K562 (cell line): Measurements from ENCODE around the gene NTPCR. TPM values are rescaled to one million over a fixed set of nuclear protein-coding genes. Genes with fewer than 3 reads are reported as not detected.

Experiments used
- ATAC-seq: fragments of 200-7000 bp; cut with Tn5 transposase; 3 replicates; pipeline ENCODE4 v1.9.1; 2020; ENCODE audit warnings: moderate library complexity
- BruUV-seq: library from RNA; stranded (reverse); fragments of 400-500 nt; replicated peaks from 2 replicates; lab custom pipeline; 2021; lab: Mats Ljungman, UMichigan
- CTCF ChIA-PET: fragments of 300-600 bp; formaldehyde crosslinking; extraction: SDS; loops from one replicate; lab custom pipeline; 2021; ENCODE audit warnings: low intra/inter-chr PET ratio; lab: Yijun Ruan, JAX
- POLR2A ChIA-PET: fragments of 300-600, 350-650 bp; sonication (Branson Sonifier 250); formaldehyde crosslinking; extraction: SDS; loops from one replicate; lab custom pipeline; 2021; ENCODE audit warnings: antibody characterized with exemption, inconsistent platforms; lab: Yijun Ruan, JAX
- DNase-seq, 4 experiments: peaks; one replicate each; pipeline versions ENCODE4 v3.0.0 to v3.0.0-alpha.2; 2011 to 2018; ENCODE audit warnings: low spot score in 3 of 4, mixed read lengths in 3 of 4; ENCODE audit errors: extremely low read depth in 1 of 4
- FAIRE-seq: peaks from 2 replicates; lab custom pipeline; 2011; peaks lifted over from hg19 to GRCh38; lab: Jason Lieb, UNC
- H2AFZ ChIP-seq: 2 replicates; pipeline ENCODE4 v1.6.0; 2011; ENCODE audit warnings: low read depth, low read length, control low read depth, inconsistent platforms
- H3K27ac ChIP-seq: fragments of 200-600 bp; 3 replicates; pipeline ENCODE4 v1.8.0; 2011; ENCODE audit warnings: low read depth, mild to moderate bottlenecking, control low read depth, inconsistent platforms, low read length, moderate library complexity, mixed read lengths; ENCODE audit errors: extremely low read depth
- H3K27me3 ChIP-seq, 2 experiments: fragments of 300-600 bp in 1 of 2; 2 replicates in 1 of 2; 3 replicates in 1 of 2; pipeline versions ENCODE4 v1.6.0 to v1.8.0; 2011; ENCODE audit warnings: inconsistent platforms in 2 of 2, low read length in 2 of 2, mild to moderate bottlenecking in 1 of 2, mixed read lengths in 1 of 2, moderate library complexity in 1 of 2; ENCODE audit not compliant: control insufficient read depth in 2 of 2, insufficient read depth in 2 of 2
- H3K36me3 ChIP-seq: fragments of 300-600 bp; 3 replicates; pipeline ENCODE4 v1.8.0; 2011; ENCODE audit warnings: mild to moderate bottlenecking, low read length, inconsistent platforms; ENCODE audit not compliant: control insufficient read depth, insufficient read depth
- H3K4me1 ChIP-seq, 2 experiments: fragments of 200-600 bp in 1 of 2; replicated peaks in 1 of 2; 2 replicates in 1 of 2; 3 replicates in 1 of 2; pipeline versions ENCODE4 v1.5.1 to v1.8.0; 2011; ENCODE audit warnings: inconsistent platforms in 2 of 2, low read length in 2 of 2, mild to moderate bottlenecking in 1 of 2, mixed read lengths in 1 of 2, moderate library complexity in 1 of 2; ENCODE audit not compliant: control insufficient read depth in 2 of 2, insufficient read depth in 2 of 2
- H3K4me2 ChIP-seq: 2 replicates; pipeline ENCODE4 v1.6.1; 2011; ENCODE audit warnings: low read length, control low read depth, inconsistent platforms, mixed read lengths; ENCODE audit not compliant: insufficient read depth
- H3K4me3 ChIP-seq: fragments of 200-600 bp; sonication (generic), shearing (Covaris generic); 2 replicates; pipeline ENCODE4 v1.5.1; 2016; ENCODE audit warnings: control low read depth, inconsistent platforms
- H3K79me2 ChIP-seq: fragments of 200-600 bp; 3 replicates; pipeline ENCODE4 v1.8.0; 2011; ENCODE audit warnings: low read length, inconsistent platforms; ENCODE audit not compliant: control insufficient read depth, insufficient read depth
- H3K9ac ChIP-seq, 2 experiments: 2 replicates each; pipeline versions ENCODE4 v1.6.0 to v1.6.1; 2011; ENCODE audit warnings: low read depth in 2 of 2, low read length in 2 of 2, control low read depth in 1 of 2, inconsistent platforms in 1 of 2, mild to moderate bottlenecking in 1 of 2, mixed read lengths in 1 of 2; ENCODE audit not compliant: insufficient read depth in 1 of 2
- H3K9me1 ChIP-seq: one replicate; pipeline ENCODE4 v1.6.0; 2011; ENCODE audit warnings: inconsistent platforms, mild to moderate bottlenecking, low read length, moderate library complexity; ENCODE audit not compliant: control insufficient read depth, insufficient read depth
- H3K9me3 ChIP-seq: replicated peaks from 2 replicates; pipeline ENCODE4 v1.5.1; 2011; ENCODE audit warnings: low read depth, low read length, inconsistent platforms; ENCODE audit not compliant: control insufficient read depth, insufficient read depth
- H4K20me1 ChIP-seq: replicated peaks from 2 replicates; pipeline ENCODE4 v1.6.1; 2011; ENCODE audit warnings: low read length, inconsistent platforms, mixed read lengths; ENCODE audit not compliant: control insufficient read depth, insufficient read depth
- BCLAF1 ChIP-seq, 2 experiments: fragments of 450-650 bp in 1 of 2; IDR thresholded peaks; 2 replicates each; pipeline ENCODE4 v1.6.1; 2011 to 2017; ENCODE audit warnings: low read depth in 2 of 2, antibody characterized with exemption in 1 of 2, borderline replicate concordance in 1 of 2, low read length in 1 of 2, mild to moderate bottlenecking in 1 of 2, mixed read lengths in 1 of 2; ENCODE audit not compliant: control insufficient read depth in 1 of 2
- C11orf30 ChIP-seq: fragments of 450-650 bp; IDR thresholded peaks from 2 replicates; pipeline ENCODE4 v1.6.1; 2016; ENCODE audit warnings: low read depth, mild to moderate bottlenecking
- CAMTA2 ChIP-seq: fragments of 250-450 bp; sonication (Bioruptor Pico); conservative IDR thresholded peaks from 2 replicates; pipeline ENCODE4 v1.5.1; 2022
- CCNT2 ChIP-seq: IDR thresholded peaks from 2 replicates; pipeline ENCODE4 v1.6.1; 2011; ENCODE audit warnings: borderline replicate concordance, low read depth, mild to moderate bottlenecking, moderate library complexity, mixed read lengths, low read length; ENCODE audit not compliant: insufficient read length; ENCODE audit errors: extremely low read depth
- ETV1 ChIP-seq: fragments of 450-650 bp; conservative IDR thresholded peaks from 2 replicates; pipeline ENCODE4 v1.6.1; 2016; ENCODE audit warnings: missing genetic modification characterization, control low read depth, low read depth, missing compliant biosample characterization
- JUN ChIP-seq, 2 experiments: sonication (generic) in 1 of 2; formaldehyde crosslinking in 1 of 2; IDR thresholded peaks; 2 replicates each; pipeline versions ENCODE4 v1.6.1 to v1.8.0; 2012 to 2022; ENCODE audit warnings: borderline replicate concordance in 2 of 2, mild to moderate bottlenecking in 2 of 2, improper control_type of control experiment in 1 of 2, low read depth in 1 of 2, low read length in 1 of 2, missing genetic modification reagents in 1 of 2
- MTA2 ChIP-seq: fragments of 450-650 bp; IDR thresholded peaks from 2 replicates; pipeline ENCODE4 v1.6.1; 2016; ENCODE audit warnings: low read depth
- NFRKB ChIP-seq: fragments of 450-650 bp; IDR thresholded peaks from 2 replicates; pipeline ENCODE4 v1.6.1; 2016; ENCODE audit warnings: low read depth
- PHTF2 ChIP-seq: fragments of 250-450 bp; sonication (Bioruptor Pico); IDR thresholded peaks from 2 replicates; pipeline ENCODE4 v1.5.0; 2021; ENCODE audit warnings: mild to moderate bottlenecking
- ZKSCAN1 ChIP-seq: fragments of 150-350 bp; IDR thresholded peaks from 2 replicates; pipeline ENCODE4 v1.6.1; 2016; ENCODE audit warnings: low read depth, low read length
- ZNF695 ChIP-seq: fragments of 450-650 bp; formaldehyde crosslinking; IDR thresholded peaks from 2 replicates; pipeline ENCODE4 v1.4.0; 2020; ENCODE audit warnings: mild to moderate bottlenecking, moderate library complexity
- WGBS: fragments of 100-300 bp; shearing (Covaris generic); methylation state at CpG from one replicate; pipeline ENCODE4 v1.1.6; 2016; ENCODE audit warnings: low coverage, mixed read lengths; ENCODE audit not compliant: insufficient coverage; ENCODE audit errors: missing lambda C conversion rate; 5-methylcytosine and 5-hydroxymethylcytosine counted together
- in situ Hi-C: fragments of 300-500 bp; cut with MboI; formaldehyde crosslinking; loops from 4 replicates; pipeline ENCODE4 v1.15.0; 2018; ENCODE audit warnings: inconsistent platforms, mixed read lengths
- intact Hi-C: fragments of 100-400 bp; cut with micrococcal nuclease; formaldehyde crosslinking; loops from 2 replicates; pipeline ENCODE4 v1.14.2; 2022
- polyA plus RNA-seq, 8 experiments: library from polyadenylated mRNA; depleted of rRNA in 4 of 8; stranded (reverse) in 5 of 8; unstranded in 3 of 8; fragments of >200 nt; fragmentation: Nextera tagmentation in 2 of 8; fragmentation: Illumina TruSeq in 1 of 8; extraction: Ambion mirVana in 2 of 8; extraction: Trizol in 1 of 8; gene quantifications; 2 replicates each; pipeline versions ENCODE4 v1.2.1 to v1.2.3, GENCODE V29; 2011 to 2014; ENCODE audit warnings: inconsistent platforms in 1 of 8, missing spikeins in 1 of 8
- total RNA-seq, 7 experiments: library from RNA; depleted of rRNA in 6 of 7; stranded (reverse); fragments of >200 nt in 6 of 7; fragmentation: Illumina TruSeq in 2 of 7; extraction: Trizol in 2 of 7; gene quantifications; 2 replicates each; pipeline versions ENCODE4 v1.2.1 to v1.2.3, GENCODE V29; 2011 to 2021; ENCODE audit warnings: low replicate concordance in 1 of 7
- TF ChIP-seq, protein P1 (sequence below): sonication (generic); IDR thresholded peaks from 2 replicates; pipeline ENCODE4 v1.6.1; 2016

Gene NTPCR
- total and polyA plus RNA-seq, 9 of the 15 experiments (the other 6 are each of a cell fraction or from before 2014, with no cell fraction given): 19.3 to 105 (median 48.8) TPM

GRCh38 chr1:232996143-232996542 is 45.7 kb downstream of the NTPCR start:
- Histone ChIP-seq H2AFZ (no peak overlapping the region), H3K79me2 (no peaks in the 10 kb centered on the region), H3K9me1 (no peaks in the 10 kb centered on the region), H3K27ac (no peak overlapping the region), H3K9me3 (no peaks in the 10 kb centered on the region), H4K20me1 (no peaks in the 10 kb centered on the region), H3K27me3 (peaks cover 12 to 43% of the 10 kb centered on the region in 2 experiments; a peak in 4 of 5 replicates), H3K4me1 (no peaks in the 10 kb centered on the region; a peak in 2 of 5 replicates), H3K36me3 (no peaks in the 10 kb centered on the region), H3K9ac (no peak overlapping the region), H3K4me3 (no peak overlapping the region), H3K4me2 (no peak overlapping the region)
- ATAC-seq (no peak), DNase-seq (no peak), FAIRE-seq (no peak)
- WGBS: 0% methylated on average over 2 of the region's 2 CpGs
- intact Hi-C loops (no loop called here), in situ Hi-C loops (no loop called here)
- TF ChIP-seq ETV1 (tag): no peak
- no peak for TF ChIP-seq MTA2
- TF ChIP-seq JUN (IDR thresholded peaks at IDR 0.05; ENCODE audit: borderline replicate concordance, low read depth, low read length): no peak
- no peak for TF ChIP-seq JUN (CRISPR knock-in tag; IDR thresholded peaks at IDR 0.05; ENCODE audit: borderline replicate concordance)
- TF ChIP-seq PHTF2 (CRISPR knock-in tag): no peak
- no peak for TF ChIP-seq ZNF695 (CRISPR knock-in tag)
- no peak for TF ChIP-seq C11orf30
- no peak for TF ChIP-seq CCNT2
- no peak for TF ChIP-seq BCLAF1 (IDR thresholded peaks at IDR 0.05; ENCODE audit: borderline replicate concordance in 1 of 2, control insufficient read depth in 1 of 2, low read depth in 2 of 2, low read length in 1 of 2)
- TF ChIP-seq ZKSCAN1: no peak
- no peak for TF ChIP-seq NFRKB
- TF ChIP-seq, protein P1, sequence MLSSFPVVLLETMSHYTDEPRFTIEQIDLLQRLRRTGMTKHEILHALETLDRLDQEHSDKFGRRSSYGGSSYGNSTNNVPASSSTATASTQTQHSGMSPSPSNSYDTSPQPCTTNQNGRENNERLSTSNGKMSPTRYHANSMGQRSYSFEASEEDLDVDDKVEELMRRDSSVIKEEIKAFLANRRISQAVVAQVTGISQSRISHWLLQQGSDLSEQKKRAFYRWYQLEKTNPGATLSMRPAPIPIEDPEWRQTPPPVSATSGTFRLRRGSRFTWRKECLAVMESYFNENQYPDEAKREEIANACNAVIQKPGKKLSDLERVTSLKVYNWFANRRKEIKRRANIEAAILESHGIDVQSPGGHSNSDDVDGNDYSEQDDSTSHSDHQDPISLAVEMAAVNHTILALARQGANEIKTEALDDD: no peak
- TF ChIP-seq CAMTA2: no peak
- ChIA-PET CTCF (no interaction called here), POLR2A (no interaction called here)
- no TSS peak for BruUV-seq
